Fibroblast of skin of left quadriceps (primary cell): ENCODE results near the gene GSDMA.

ENCODE experiments used
- DNase-seq, 2 experiments: peaks; one replicate each; pipeline ENCODE4 v3.0.0-alpha.2; 2013; ENCODE audit warnings: low read depth in 2 of 2

GSDMA gene

DNA sequence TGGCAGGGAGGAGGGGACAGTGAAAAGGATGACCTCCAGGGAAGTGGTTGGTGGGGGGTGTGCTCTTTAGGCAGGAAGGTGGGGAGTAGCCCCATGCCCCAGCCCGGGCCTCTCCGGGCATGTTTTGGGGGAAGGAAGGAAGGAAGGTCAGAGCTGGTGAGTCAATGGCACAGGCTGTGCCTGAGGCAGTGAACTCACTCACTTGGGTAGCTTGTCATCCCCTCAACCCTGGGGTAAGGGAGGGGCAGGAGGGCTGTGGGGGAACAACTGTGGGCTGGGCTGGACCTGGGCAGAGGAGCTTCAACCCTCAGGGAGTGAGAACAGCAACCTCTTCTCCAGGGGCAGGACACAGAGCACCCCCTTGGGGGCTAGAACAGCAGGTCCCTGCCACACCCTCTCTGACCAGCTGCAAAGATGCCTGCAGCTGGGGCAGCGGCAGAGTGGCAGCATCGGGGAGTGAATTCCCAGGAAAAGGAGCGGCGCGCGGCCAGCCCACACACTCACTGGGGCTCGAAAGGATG is 58.7 kb downstream of the GSDMA start:
- DNase-seq = no peak

DNA sequence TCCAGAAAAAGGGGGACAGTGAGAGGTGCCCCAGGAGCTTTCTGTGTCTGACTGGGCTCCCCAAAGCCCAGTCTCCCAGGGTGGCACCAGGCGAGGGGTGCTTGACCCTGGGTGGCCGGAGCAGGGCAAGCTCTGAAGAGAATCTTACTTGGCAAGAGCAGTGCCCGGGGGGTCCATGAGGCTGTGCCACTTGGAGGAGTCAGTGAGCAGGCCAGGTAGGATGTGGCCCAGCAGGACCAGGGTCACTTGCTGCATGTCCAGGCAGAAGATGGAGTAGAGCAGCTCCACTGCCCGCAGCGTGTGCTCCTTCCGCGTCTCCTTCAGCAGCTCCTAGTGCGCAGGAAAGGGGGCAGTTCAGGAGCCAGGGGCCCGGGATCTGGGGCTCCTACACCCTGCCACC is 59.7 kb downstream of the GSDMA start:
- no peak for DNase-seq

DNA sequence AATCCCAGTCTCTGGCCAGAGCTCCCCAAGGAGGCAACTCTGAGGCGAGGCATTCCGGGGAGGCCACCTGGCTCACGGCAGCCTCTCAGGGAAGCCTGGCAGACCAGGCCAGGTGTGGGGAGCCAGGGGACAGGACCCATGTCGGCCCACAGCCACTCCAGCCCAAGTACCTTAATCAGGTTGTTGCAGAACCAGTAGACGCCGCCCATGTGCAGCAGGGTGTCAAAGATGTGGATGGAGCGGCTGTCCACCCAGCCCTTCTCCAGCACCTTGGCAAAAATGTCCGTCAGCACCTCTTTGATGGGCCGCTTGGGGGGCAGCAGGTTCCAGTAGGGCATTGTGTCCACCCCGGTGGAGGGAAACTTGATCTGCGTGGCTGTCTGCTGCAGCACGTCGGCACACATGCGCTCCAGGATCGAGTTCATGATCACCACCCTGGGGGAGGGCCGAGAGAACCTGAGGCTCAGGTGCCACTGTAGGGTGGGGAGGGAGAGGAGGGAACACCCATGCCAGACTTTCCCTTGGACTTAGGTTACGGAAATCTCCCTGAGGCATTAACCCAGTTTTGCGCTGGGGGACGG is 60.2 kb downstream of the GSDMA start:
- no peak for DNase-seq

DNA sequence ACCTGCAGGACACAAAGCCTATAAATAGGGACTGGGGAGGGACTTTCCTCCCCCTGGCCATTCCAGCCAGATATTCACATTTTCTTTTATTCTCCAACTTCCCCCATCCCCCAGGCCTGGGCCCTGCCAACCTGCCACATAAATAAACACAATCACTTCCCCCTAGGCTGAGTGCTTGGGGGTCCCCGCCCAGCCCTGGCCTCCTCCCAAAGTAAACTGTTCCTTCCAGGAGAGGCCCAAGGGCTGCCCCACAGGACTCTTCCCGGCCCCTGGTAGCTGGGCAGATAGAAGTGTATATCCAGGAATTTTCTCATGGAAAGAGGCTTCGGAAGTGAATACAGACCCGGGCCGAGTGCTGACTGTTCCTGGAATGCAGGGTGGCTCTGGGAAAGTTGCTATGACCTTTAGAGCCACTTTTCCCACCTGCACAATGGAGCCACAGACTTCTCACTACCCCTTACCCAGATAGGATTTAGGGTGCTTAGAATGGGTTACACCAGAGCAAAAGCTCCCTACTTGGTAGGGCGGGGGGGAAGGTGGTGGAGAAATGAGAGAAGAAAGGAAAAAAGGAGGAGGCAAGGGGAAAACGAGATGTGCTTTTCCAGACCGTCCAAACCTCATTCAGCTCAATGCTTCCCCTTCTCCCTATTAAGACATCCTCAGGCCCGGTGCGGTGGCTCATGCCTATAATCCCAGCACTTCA is 60.9 kb downstream of the GSDMA start:
- no peak for DNase-seq

DNA sequence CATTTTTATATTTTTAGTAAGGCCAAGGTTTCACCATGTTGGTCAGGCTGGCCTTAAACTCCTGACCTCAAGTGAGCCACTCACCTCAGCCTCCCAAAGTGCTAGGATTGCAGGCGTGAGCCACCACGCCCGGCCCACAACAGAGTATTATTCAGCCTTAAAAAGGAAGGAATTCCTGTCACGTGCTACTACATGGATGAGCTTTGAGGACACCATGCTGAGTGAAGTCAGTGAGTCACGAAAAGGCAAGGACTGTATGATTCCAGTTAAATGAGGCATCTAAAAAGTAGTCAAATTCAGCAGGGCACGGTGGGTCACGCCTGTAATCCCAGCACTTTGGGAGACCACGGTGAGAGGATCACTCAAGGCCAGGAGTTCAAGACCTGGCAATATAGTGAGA is 62.1 kb downstream of the GSDMA start:
- DNase-seq = no peak

DNA sequence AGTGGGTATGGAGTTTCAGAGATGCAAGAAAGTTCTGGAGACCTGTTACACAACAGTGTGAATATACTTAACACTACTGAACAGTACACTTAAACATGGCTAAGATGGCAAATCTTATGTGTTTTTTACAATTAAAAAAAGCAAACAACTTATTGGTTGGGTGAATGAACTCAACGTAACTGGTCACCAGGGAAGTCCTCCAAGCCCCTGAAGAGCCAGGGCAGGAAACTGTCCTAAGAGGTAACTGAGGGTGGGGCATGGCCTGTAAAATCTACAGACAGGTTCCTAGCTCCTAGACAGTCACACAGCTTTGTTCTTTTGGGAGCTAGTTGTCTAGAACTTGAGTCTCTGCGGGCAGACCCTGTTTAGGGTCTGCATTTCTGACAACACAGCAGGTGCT is 62.8 kb downstream of the GSDMA start:
- DNase-seq = no peak

DNA sequence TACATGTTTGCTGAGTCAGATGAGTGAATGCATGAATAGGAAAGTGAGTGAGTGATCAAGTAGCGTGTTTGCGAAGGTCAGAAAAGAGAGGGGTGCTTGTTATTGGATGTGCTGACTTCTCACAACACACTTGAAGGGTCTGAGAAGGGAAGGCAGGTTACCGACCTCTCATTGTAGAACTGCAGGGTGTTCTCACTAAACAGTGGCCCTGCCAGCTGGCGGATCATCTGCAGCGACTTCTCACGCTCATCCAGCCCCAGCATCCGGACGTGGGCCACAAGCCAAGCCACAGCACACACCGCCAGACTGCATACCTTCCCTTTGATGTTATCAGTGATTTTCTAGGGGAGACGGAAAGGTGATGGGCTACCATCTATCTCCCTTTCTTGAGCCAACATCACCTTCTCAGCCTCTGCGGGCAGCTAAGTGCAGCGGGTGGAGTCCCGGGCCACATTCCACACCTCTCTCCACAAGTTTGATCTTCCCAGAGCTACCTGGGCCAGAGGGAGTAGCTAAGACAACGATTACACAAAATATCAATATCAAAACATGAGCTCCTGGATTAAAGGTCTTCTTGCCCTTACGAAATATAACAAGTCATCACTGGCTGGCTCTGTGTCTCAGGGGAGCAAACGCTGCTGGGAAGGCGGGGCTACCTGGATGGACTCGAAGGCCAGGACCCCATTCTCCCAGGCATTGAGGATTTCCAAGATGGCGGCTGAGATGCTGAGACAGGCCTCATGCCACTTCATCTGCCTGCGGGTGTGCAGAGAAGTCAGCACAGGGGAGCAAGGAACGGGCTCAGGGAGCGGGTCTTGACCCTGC is 63.4 kb downstream of the GSDMA start:
- DNase-seq = no peak

DNA sequence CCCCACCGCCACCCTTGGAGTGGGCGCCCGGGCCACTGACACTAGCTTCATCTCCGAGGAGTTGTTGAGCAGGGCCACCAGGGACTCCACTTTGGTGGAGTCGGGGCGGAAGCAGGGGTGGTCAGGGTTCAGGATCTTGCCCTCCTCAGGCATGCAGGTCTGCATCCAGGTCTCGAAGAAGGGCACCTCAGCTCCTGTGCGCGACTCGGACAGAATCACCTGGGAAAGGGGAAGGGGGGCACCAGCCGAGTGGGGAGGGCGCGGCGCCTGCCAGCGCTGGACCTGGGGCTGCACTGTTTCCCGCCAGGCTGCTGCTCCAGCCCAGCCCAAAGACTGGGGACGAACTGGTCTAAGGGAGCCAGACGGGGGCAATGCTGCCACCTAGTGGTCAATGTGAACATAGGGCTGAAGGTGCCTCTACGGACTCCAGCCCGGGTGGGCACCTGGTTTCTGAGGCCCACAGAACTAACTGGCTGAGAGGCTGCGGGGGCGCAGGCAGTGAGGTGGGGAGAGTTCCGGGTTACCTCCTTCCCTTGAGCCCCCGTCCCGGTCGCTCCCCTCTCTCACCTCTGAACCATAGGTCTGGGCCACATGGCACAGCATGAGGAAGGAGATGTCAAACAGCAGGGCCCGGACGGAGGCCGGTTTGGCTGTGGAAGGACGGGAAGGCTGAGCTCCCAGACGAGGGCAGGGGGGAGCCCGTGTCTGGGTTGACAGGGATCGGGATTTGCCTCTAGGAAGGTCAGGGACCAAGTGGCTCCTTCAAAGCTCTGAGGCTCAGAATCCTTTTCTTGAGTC is 64.2 kb downstream of the GSDMA start:
- peak in 1 of 2 experiments; percentile 39 for DNase-seq
